ENCODE data around the gene NAA80. TPM values are rescaled to one million over a fixed set of nuclear protein-coding genes. Genes with fewer than 3 reads are reported as not detected.

The NAA80 gene
- total RNA-seq, 2 donors from 2014 or later, result 4.4 to 11.2 TPM

DNA sequence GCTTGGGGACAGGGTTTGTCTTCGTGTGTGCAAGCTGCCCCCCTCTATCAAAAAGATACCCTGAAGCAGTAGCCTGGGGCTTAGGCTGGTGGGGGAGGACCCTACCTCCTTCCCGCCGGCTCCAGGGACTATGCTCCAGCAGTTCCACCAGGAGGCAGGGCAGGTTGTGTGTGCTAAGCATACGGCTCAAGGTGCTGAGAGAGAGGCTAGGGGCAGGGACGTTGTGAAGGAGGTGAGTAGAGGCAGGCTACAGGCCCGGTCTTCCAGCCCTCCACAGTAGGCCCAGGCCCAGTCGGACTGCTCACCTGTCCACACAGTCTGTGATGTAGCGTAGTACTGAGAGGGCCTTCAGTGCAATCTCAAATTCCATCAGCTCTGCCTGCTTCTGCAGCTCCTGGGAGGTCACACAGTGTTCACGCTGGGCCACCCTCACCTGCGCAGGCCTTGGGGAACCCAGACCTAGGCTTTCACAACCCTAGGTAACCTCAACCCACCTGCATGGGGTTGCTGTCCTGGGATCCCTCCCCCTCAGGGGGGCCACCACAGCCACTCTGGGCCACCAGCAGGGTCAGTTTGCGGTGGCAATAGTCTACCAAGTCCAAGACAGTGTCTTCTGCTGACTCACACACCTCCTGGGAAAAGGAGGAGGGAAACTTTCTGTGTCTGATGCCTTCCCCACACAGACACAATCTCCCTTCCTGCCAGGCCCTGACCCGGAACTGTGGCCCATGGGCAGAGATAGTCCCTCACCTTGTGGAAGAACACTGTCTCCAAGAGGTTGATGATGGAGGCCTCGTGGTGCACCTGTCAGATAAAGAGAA is 43.8 kb upstream of the NAA80 start:
- Histone ChIP-seq H3K4me1 (peaks cover 25% of the 10 kb centered on the region), H3K36me3 (replicated peaks in 1 of 2; ENCODE audit: insufficient read depth in 1 of 2, low read depth in 2 of 2) (no peaks in the 10 kb centered on the region), H3K9me3 (no peaks in the 10 kb centered on the region), H3K4me3 (no peak overlapping the region), H3K27ac (no peak overlapping the region), H3K27me3 (no peaks in the 10 kb centered on the region)
- intact Hi-C loops (cut with DNase I), result loop anchor here (10.0 kb wide), 1 partner anchor 202 kb away; no protein-coding TSS in a partner anchor
- DNase-seq (no peak), ATAC-seq (no peak)
- TF ChIP-seq, protein P1, sequence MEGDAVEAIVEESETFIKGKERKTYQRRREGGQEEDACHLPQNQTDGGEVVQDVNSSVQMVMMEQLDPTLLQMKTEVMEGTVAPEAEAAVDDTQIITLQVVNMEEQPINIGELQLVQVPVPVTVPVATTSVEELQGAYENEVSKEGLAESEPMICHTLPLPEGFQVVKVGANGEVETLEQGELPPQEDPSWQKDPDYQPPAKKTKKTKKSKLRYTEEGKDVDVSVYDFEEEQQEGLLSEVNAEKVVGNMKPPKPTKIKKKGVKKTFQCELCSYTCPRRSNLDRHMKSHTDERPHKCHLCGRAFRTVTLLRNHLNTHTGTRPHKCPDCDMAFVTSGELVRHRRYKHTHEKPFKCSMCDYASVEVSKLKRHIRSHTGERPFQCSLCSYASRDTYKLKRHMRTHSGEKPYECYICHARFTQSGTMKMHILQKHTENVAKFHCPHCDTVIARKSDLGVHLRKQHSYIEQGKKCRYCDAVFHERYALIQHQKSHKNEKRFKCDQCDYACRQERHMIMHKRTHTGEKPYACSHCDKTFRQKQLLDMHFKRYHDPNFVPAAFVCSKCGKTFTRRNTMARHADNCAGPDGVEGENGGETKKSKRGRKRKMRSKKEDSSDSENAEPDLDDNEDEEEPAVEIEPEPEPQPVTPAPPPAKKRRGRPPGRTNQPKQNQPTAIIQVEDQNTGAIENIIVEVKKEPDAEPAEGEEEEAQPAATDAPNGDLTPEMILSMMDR (IDR thresholded peaks at IDR 0.05), result no peak
- TF ChIP-seq POLR2A (IDR thresholded peaks at IDR 0.05), result no peak
- 76 to 84% methylated on average over 7 to 13 of the region's 13 CpGs for WGBS, 2 donors

- Histone ChIP-seq H3K27ac (no peak overlapping the region), H3K27me3 (no peaks in the 10 kb centered on the region), H3K36me3 (replicated peaks in 1 of 2; ENCODE audit: insufficient read depth in 1 of 2, low read depth in 2 of 2) (no peaks in the 10 kb centered on the region), H3K4me3 (no peak overlapping the region), H3K9me3 (no peaks in the 10 kb centered on the region), H3K4me1 (peaks cover 21% of the 10 kb centered on the region)
- DNase-seq (no peak), ATAC-seq (no peak)
- WGBS, 2 donors, result 88 to 89% methylated on average over 10 to 13 of the region's 13 CpGs
- intact Hi-C loops (cut with DNase I), result loop anchor here (10.0 kb wide), 1 partner anchor 203 kb away; no protein-coding TSS in a partner anchor
- no peak for TF ChIP-seq POLR2A (IDR thresholded peaks at IDR 0.05)
- TF ChIP-seq, protein P1 (IDR thresholded peaks at IDR 0.05), result no peak
These were observed 42.9 kb upstream of the NAA80 start for GRCh38 chr3:50341996-50342650.

DNA sequence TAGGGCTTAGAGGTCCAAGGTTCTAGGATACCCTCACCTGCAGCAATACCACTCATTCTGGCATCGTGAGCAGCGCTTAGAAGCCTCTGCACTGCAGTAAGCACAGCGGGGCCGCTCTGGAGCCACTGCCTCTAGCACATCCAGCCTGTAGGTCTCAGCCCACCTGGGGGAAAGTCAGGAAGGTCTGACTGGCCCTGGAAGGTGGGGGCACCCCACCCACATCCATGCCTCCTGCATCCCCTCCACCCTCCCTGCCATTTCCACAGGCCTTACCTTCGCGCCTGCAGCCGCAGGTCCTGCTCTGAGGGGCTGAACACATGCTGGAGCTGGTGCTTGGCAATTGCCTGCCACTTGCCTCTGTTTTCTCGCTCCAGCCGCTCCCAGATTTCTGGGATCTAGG is 42.3 kb upstream of the NAA80 start:
- no peaks in the 10 kb centered on the region for H3K36me3 ChIP-seq (replicated peaks in 1 of 2; ENCODE audit: insufficient read depth in 1 of 2, low read depth in 2 of 2)
- no peaks in the 10 kb centered on the region for H3K9me3 ChIP-seq
- TF ChIP-seq, protein P1 (IDR thresholded peaks at IDR 0.05), result no peak
- no peak for TF ChIP-seq POLR2A (IDR thresholded peaks at IDR 0.05)
- peaks cover 21% of the 10 kb centered on the region for H3K4me1 ChIP-seq
- peak overlapping the region in 1 of 4 donors; percentile 45 for H3K27ac ChIP-seq
- intact Hi-C loops (cut with DNase I), result loop anchor here (10.0 kb wide), 1 partner anchor 203 kb away; no protein-coding TSS in a partner anchor
- H3K4me3 ChIP-seq, result no peak overlapping the region
- no peaks in the 10 kb centered on the region for H3K27me3 ChIP-seq
- no peak for DNase-seq
- ATAC-seq, result no peak
- WGBS, 2 donors, result 88 to 98% methylated on average over 5 to 9 of the region's 9 CpGs

- Histone ChIP-seq H3K36me3 (replicated peaks in 1 of 2; ENCODE audit: insufficient read depth in 1 of 2, low read depth in 2 of 2) (no peaks in the 10 kb centered on the region), H3K27ac (peak within 1 kb of the TSS in 2 of 4 donors; percentile 45 to 99), H3K9me3 (no peaks in the 10 kb centered on the region), H3K4me3 (no peak within 1 kb of the TSS), H3K27me3 (no peaks in the 10 kb centered on the region), H3K4me1 (peaks cover 25% of the 10 kb centered on the region)
- DNase-seq (peak in 2 of 4 donors; percentile 54 to 66), ATAC-seq (no peak)
- TF ChIP-seq, protein P1 (IDR thresholded peaks at IDR 0.05), result no peak
- TF ChIP-seq POLR2A (IDR thresholded peaks at IDR 0.05), result peak in 1 of 3 donors; percentile 61
- intact Hi-C loops (cut with DNase I), result loop anchor here (10.0 kb wide), 1 partner anchor 204 kb away; no protein-coding TSS in a partner anchor
- 25 to 78% methylated on average over 6 to 83 of the region's 85 CpGs for WGBS, 2 donors
These were observed 41.5 kb upstream of the NAA80 start, which contains the start of gene RASSF1 for GRCh38 chr3:50340448-50341329. TSS of gene RASSF1 (minus strand) at chr3:50340836. CDS start at chr3:50340805, 31 bp downstream.

All from body of pancreas (tissue), 4 donors.